ENCODE results near the gene OPTN.

DNA sequence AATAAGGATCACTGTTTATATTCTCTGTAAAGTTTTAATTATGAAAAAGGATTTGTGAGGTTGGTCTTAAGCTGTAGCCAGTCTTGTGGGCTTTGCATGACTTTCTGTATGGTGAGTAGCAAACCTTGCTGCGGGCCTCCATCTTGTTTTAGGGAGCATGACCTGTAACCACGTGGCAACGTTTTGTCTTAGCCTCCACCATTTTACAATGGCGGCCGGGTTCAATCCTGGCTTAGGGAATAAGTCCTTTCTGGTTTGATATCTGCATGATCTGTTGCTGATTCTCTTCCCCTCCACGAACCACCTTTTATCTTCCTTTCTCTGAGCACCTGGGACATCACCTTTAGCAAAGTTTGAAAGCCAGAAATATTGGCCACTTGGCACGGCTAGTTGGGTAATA is 32.5 kb upstream of the OPTN start:
- TF ChIP-seq, protein P1, sequence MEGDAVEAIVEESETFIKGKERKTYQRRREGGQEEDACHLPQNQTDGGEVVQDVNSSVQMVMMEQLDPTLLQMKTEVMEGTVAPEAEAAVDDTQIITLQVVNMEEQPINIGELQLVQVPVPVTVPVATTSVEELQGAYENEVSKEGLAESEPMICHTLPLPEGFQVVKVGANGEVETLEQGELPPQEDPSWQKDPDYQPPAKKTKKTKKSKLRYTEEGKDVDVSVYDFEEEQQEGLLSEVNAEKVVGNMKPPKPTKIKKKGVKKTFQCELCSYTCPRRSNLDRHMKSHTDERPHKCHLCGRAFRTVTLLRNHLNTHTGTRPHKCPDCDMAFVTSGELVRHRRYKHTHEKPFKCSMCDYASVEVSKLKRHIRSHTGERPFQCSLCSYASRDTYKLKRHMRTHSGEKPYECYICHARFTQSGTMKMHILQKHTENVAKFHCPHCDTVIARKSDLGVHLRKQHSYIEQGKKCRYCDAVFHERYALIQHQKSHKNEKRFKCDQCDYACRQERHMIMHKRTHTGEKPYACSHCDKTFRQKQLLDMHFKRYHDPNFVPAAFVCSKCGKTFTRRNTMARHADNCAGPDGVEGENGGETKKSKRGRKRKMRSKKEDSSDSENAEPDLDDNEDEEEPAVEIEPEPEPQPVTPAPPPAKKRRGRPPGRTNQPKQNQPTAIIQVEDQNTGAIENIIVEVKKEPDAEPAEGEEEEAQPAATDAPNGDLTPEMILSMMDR (IDR thresholded peaks at IDR 0.05; ENCODE audit: poor library complexity) = no peak
- TF ChIP-seq EZH2 (IDR thresholded peaks at IDR 0.05; ENCODE audit: borderline replicate concordance) = no peak
- TF ChIP-seq EZH2phosphoT487 (IDR thresholded peaks at IDR 0.05; ENCODE audit: low read depth, severe bottlenecking, unreplicated experiment) = no peak

Measured in hepatocyte (in vitro differentiated cells).